Effector CD8-positive, alpha-beta T cell (primary cell): ENCODE measurements around the gene CHRNA7.
"Not testable (repeated sequence)": the region's sequence is repeated elsewhere in the genome, so short reads cannot be mapped to it uniquely, and the experiment has no call there.

Experiments used
- DNase-seq: peaks from one replicate; lab custom pipeline; 2025; lab: John Stamatoyannopoulos, UW

Gene CHRNA7

GRCh38 chr15:32167913-32168312 lies 137.6 kb downstream of the CHRNA7 start:
- DNase-seq = not testable (repeated sequence)

GRCh38 chr15:32180579-32180978 lies 150.3 kb downstream of the CHRNA7 start:
- DNase-seq = not testable (repeated sequence)

GRCh38 chr15:32193780-32194179 lies 163.5 kb downstream of the CHRNA7 start:
- DNase-seq = not testable (repeated sequence)

- not testable (repeated sequence) for DNase-seq
Measured at GRCh38 chr15:32196206-32196605, 165.9 kb downstream of the CHRNA7 start.

GRCh38 chr15:32198938-32199337 lies 168.6 kb downstream of the CHRNA7 start:
- DNase-seq = not testable (repeated sequence)

- DNase-seq = not testable (repeated sequence)
Measured at GRCh38 chr15:32209081-32209480, 178.8 kb downstream of the CHRNA7 start.

- DNase-seq = no peak
Measured at GRCh38 chr15:32218666-32219065, 188.4 kb downstream of the CHRNA7 start.
